Muscle of leg (tissue), 11 donors: ENCODE data around the gene ALDH3B1. TPM values are rescaled to one million over a fixed set of nuclear protein-coding genes. Genes with fewer than 3 reads are reported as not detected.

Source experiments
- DNase-seq: peaks from one replicate; pipeline ENCODE4 v3.0.0; 2013
- H3K27ac ChIP-seq: one replicate; pipeline ENCODE4 v1.5.1; 2013; ENCODE audit warnings: mild to moderate bottlenecking, low read length, control low read depth
- H3K27me3 ChIP-seq: one replicate; pipeline ENCODE4 v1.6.1; 2013; ENCODE audit warnings: low read length; ENCODE audit not compliant: control insufficient read depth, insufficient read depth
- H3K36me3 ChIP-seq: one replicate; pipeline ENCODE4 v1.6.1; 2013; ENCODE audit warnings: low read length; ENCODE audit not compliant: control insufficient read depth, insufficient read depth
- H3K4me1 ChIP-seq: one replicate; pipeline ENCODE4 v1.6.1; 2013; ENCODE audit warnings: low read length; ENCODE audit not compliant: control insufficient read depth, insufficient read depth
- H3K4me3 ChIP-seq: one replicate; pipeline ENCODE4 v1.5.1; 2013; ENCODE audit warnings: low read length, control low read depth
- H3K9me3 ChIP-seq: replicated peaks from 2 replicates; pipeline ENCODE4 v1.6.1; 2013; ENCODE audit warnings: low read depth, low read length; ENCODE audit not compliant: control insufficient read depth
- WGBS: methylation state at CpG from one replicate; pipeline ENCODE4 v1.1.5; 2013; ENCODE audit warnings: missing lambda C conversion rate; ENCODE audit not compliant: insufficient coverage; 5-methylcytosine and 5-hydroxymethylcytosine counted together
- polyA plus RNA-seq, 8 donors: library from polyadenylated mRNA; unstranded; fragments of 120-200 nt; gene quantifications; one replicate each; pipeline versions ENCODE4 v1.2.1 to v1.2.3, GENCODE V29; 2013; ENCODE audit warnings: inconsistent platforms in 1 of 8, low replicate concordance in 1 of 8; ENCODE audit not compliant: insufficient read length in 8 of 8, insufficient read depth in 1 of 8
- total RNA-seq: library from RNA; stranded (reverse); fragments of 120-200 nt; gene quantifications from one replicate; pipeline ENCODE4 v1.2.4, GENCODE V29; 2013

ALDH3B1 gene
- total and polyA plus RNA-seq, 9 donors = 3.2 to 10.7 (median 5.4) TPM

DNA sequence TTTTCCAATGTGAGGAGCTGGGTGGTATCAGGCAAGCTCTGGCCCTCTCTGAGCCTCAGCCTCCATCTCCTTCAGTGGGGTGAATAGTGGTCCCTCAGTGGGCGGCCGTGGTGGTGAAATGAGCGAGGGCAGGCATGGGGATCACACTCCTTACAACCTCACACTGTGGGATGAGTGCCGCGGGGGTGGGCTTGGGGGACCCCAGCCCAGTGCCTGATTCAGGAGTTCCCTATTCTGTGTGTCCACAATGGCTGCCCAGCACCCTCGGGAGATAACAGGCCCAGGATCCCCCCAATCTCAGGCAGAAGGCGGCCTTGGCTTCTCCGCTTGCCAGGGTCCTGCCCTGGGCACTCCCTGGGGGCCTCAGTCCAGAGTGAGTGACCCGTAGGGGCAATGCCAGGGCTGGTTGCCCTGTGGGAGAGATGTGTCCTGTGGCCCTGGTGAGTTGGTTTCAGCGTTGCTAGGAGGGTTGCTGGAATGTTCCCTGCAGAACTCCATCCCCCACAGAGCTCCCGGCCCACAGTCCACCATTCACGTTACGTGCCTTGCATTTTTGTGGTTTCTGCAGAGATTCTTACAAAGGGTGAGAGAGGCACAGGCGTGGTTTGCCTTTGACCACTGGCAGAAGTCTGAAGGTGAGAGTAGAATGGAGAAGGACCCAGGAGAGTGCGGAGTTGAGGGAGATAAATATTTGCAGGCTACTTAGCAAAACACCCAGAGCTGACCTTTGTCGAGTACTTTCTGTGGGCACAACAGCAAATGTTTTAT is 2.9 kb downstream of the ALDH3B1 start:
- no peaks in the 10 kb centered on the region for H3K27me3 ChIP-seq
- no peak for DNase-seq
- H3K36me3 ChIP-seq = no peaks in the 10 kb centered on the region
- H3K4me3 ChIP-seq = no peak overlapping the region
- WGBS = 80% methylated on average over 6 of the region's 16 CpGs
- no peaks in the 10 kb centered on the region for H3K9me3 ChIP-seq
- H3K4me1 ChIP-seq = peaks cover 69% of the 10 kb centered on the region
- no peak overlapping the region for H3K27ac ChIP-seq

DNA sequence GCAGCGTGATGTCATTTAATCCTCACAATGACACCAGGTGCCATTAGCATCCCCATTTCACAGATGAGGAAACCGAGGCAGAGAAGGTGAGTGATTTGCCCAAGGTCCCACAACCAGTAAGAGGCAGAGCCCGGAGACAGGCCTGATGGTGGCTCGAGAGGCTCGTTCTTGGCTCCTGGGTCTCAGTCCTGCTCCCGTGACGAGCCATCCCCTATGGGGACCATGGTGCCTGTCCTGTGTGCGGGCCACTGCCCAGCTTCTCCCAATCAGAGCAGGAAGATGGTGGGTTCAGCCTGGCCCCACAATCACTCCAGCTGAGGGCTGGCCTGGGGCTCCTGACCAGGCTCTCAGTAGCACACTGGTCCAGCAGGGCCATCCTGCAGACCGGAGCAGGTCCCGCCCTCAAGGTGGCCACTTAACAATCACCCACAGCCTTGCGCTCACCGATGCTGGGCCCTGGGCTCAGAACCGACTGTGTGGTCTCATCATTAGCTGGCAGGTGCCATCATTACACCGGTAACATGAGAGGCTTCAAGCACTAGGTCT is 3.6 kb downstream of the ALDH3B1 start:
- DNase-seq = no peak
- Histone ChIP-seq H3K27ac (no peak overlapping the region), H3K27me3 (no peaks in the 10 kb centered on the region), H3K4me3 (no peak overlapping the region), H3K9me3 (no peaks in the 10 kb centered on the region), H3K36me3 (no peaks in the 10 kb centered on the region), H3K4me1 (peaks cover 62% of the 10 kb centered on the region)
- WGBS = 83% methylated on average over 13 of the region's 14 CpGs

DNA sequence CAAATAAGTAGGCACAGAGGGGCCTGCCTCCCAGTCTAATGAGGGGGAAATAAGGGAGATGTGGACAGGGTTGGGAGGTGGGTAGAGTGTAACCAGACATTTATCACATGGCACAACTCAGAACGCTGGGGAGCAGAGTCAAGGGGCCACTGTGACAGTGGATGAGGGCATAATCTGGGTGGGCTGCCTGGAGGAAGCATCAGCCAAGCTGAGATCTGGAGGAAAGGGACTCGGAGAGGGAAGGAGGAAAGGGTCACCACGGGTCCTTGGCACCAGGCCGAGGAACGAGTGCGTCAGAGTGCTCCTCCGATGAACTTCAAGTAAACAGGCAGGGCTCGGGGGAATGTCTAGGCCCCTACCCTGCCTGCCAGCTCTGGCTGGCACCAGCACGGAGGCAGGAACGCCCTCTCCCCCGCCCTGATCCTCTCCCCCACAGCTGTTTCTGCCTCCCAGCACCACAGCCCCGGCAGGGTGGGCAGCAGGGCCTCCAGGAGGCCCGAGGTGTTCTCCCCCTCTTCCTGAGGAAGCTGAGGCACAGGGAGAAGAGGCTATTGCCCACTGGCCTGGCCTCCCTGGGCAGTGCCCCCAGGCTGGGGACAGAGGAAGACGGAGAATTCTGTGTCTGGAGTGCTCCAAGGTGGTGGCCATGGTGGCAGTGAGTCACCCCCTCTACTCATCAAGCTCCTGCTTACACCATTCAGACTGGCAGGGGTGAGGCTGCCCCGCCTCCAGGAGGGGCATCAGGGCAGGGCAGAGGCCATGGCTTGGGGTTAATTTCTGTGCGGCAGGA is 4.2 kb downstream of the ALDH3B1 start:
- no peaks in the 10 kb centered on the region for H3K9me3 ChIP-seq
- H3K27me3 ChIP-seq = no peaks in the 10 kb centered on the region
- 46% methylated on average over 10 of the region's 16 CpGs for WGBS
- H3K27ac ChIP-seq = peak overlapping the region; percentile 51
- H3K4me3 ChIP-seq = no peak overlapping the region
- H3K36me3 ChIP-seq = no peaks in the 10 kb centered on the region
- DNase-seq = peak; percentile 58
- H3K4me1 ChIP-seq = peaks cover 55% of the 10 kb centered on the region

DNA sequence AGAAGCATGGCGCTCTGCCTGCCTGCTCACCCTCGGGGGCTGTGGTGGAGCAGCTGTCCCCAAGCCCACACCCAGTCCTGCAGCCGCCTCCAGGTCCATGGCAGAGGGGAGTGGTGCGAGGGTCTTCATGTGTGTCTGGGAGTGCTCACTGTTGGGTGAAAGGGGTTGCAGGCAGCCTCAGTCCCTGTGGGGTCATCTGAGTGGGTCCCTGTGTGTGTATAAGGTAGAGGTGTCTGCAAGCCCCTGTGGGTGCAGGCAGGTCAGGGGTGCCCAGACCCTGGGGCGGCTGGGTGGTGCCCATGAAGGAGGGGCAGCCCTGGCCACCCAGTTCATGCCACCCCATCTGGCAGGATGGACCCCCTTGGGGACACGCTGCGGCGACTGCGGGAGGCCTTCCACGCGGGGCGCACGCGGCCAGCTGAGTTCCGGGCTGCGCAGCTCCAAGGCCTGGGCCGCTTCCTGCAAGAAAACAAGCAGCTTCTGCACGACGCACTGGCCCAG is 4.9 kb downstream of the ALDH3B1 start:
- no peak overlapping the region for H3K4me3 ChIP-seq
- 85% methylated on average over 12 of the region's 19 CpGs for WGBS
- H3K4me1 ChIP-seq = peaks cover 49% of the 10 kb centered on the region
- no peaks in the 10 kb centered on the region for H3K27me3 ChIP-seq
- peak overlapping the region; percentile 51 for H3K27ac ChIP-seq
- no peak for DNase-seq
- H3K9me3 ChIP-seq = no peaks in the 10 kb centered on the region
- no peaks in the 10 kb centered on the region for H3K36me3 ChIP-seq

DNA sequence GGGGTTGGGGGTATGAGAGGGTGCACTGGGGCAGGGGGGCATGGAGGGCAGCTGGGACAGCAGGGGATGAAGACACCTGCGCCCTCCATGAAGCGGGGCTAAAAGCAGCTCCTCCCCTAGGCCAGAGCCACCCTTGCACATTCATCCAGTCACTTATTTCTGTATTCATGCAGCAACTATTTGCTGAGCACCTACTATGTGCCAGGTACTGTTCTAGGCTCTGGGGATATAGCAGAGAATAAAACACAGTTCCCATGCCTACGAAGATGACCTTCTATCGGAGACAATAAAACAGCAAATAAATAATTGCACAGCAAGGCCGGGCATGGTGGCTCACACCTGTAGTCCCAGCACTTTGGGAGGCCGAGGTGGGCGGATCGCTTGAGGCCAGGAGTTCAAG is 5.3 kb downstream of the ALDH3B1 start:
- WGBS = no CpG with 5 or more reads among the region's 8 CpGs
- H3K9me3 ChIP-seq = no peaks in the 10 kb centered on the region
- H3K27ac ChIP-seq = no peak overlapping the region
- no peaks in the 10 kb centered on the region for H3K36me3 ChIP-seq
- no peaks in the 10 kb centered on the region for H3K27me3 ChIP-seq
- no peak overlapping the region for H3K4me3 ChIP-seq
- peaks cover 44% of the 10 kb centered on the region for H3K4me1 ChIP-seq
- no peak for DNase-seq

DNA sequence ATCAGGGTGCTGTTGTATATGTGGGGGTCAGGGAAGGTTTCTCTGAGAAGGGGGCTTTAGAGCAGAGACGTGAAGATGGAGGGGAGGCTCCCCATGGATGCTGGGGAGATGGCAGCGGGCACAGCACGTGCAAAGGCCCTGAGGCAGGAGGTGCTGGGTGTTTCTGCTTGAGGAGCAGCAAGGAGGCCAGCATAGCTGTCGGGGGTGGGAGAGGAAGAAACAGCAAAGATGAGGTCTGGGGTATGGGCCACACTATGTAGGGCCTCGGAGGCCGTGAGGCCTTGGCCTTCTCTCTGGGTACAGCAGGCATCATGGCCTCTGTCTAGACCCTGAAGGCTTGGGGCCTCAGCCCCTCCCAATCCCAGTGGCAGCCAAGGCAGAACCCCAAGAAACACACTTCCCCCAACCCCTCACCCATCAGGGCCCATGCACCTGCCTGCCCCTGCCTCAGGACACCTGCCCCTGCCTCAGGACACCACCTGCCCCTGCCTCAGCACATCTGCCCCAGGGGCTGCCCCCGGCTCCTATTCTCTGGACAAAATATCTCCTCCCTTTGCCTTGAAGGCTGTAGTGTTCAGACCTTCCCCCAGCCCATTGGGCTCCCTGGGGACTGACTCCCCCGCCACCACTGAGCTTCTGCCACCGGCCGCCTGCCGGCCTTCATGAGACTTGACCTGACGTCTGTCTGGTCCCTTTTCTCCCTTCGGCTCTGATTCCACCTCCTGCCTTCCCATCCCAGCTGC is 6.2 kb downstream of the ALDH3B1 start:
- H3K27me3 ChIP-seq = no peaks in the 10 kb centered on the region
- 43% methylated on average over 10 of the region's 13 CpGs for WGBS
- H3K27ac ChIP-seq = no peak overlapping the region
- H3K9me3 ChIP-seq = no peaks in the 10 kb centered on the region
- H3K36me3 ChIP-seq = no peaks in the 10 kb centered on the region
- no peak for DNase-seq
- H3K4me3 ChIP-seq = no peak overlapping the region
- H3K4me1 ChIP-seq = peaks cover 36% of the 10 kb centered on the region

DNA sequence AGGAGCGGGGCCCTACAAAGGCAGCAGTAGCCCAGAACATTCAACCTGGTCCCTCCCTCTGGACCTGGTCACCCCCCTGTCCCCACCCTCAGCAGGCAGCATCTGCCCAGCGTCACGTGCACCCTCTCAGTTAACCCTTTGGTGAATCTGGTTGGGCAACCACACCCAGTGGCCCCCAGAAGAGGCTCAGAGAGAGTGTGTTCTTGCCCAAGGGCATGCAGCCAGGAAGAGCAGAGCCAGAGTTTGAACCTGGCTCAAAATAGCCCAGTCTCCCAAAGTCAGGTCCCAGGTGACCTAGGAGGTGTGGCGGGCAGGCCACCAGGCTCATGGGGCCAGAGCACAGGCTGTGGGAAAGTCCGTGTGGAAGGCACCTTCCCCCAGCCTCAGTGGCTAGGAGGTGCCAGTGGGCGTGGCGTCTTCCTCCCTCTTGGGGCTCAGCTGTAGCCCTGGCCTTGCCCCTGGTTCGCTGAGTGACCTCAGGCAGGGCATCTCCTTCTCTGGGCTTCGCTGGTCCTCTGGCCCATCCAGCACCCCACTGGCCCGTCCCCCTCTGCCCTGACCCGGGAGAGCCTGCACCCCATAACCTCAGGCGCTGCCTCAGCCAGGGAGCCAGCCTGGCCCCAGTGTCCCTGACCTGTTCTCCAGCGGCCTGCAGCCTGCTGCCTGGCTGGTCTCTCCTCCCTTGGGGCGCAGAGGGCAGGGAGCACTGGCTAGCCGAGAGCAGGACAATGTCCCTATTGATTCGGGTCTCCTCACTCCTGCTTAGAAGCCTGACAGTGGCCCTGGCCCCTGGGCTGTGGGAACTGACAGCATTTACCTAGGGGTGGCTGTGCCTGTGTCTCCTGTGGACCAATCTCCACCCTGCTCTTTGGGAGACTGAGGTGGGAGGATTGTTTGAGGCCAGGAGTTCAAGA is 7.0 kb downstream of the ALDH3B1 start:
- Histone ChIP-seq H3K9me3 (no peaks in the 10 kb centered on the region), H3K27ac (no peak overlapping the region), H3K4me3 (no peak overlapping the region), H3K27me3 (no peaks in the 10 kb centered on the region), H3K4me1 (peaks cover 31% of the 10 kb centered on the region), H3K36me3 (no peaks in the 10 kb centered on the region)
- no peak for DNase-seq
- 60% methylated on average over 12 of the region's 16 CpGs for WGBS

DNA sequence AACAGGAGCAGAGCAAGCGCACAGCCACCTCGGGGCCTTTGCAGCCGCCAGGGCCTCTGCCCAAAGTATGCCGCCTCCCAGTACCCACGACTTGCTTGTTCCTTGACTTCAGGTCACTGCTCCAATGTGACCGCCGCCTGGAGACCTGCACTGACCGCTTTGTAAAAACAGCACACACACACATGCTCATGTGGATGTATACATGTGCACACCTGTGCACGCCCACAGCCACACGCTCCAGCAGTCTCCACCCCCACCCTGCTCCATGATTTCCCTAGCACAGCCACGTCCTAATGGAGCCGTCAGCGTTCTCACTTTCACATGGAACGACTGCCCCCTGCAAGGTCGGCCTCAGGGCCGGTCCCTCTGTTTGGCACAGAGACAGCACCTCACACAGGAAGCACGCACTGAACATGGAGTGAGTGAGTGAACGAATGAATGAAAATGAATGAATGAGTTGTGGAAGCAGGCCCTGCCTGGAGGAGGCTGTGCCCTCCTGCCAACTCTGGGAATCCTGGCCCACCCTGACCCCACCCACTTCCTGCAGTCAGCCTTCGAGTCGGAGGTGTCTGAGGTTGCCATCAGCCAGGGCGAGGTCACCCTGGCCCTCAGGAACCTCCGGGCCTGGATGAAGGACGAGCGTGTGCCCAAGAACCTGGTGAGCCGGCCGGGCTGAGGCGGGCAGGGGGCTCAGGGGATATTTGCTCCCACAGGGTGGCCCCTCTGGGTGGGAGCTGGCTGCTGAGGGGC is 8.0 kb downstream of the ALDH3B1 start:
- H3K27me3 ChIP-seq = no peaks in the 10 kb centered on the region
- no peak overlapping the region for H3K4me3 ChIP-seq
- H3K27ac ChIP-seq = no peak overlapping the region
- H3K9me3 ChIP-seq = no peaks in the 10 kb centered on the region
- H3K36me3 ChIP-seq = no peaks in the 10 kb centered on the region
- DNase-seq = no peak
- peaks cover 27% of the 10 kb centered on the region for H3K4me1 ChIP-seq
- WGBS = 65% methylated on average over 26 of the region's 27 CpGs

DNA sequence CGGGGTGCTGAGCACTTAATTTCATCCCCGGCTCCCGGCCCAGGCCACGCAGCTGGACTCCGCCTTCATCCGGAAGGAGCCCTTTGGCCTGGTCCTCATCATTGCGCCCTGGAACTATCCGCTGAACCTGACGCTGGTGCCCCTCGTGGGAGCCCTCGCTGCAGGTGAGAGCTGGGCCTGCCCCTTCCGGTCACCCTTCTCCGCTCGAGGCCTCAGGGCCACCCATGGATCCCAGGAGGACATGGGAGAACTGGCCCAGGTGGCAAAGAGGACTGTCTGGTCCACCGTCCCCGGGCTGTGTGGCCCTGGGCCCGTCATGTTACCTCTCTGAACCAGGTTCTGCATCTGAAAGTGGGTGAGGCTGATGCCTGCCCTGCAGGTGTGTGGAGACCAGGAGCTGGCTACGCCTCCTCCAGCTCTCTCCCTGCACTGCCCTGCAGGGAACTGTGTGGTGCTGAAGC is 8.6 kb downstream of the ALDH3B1 start:
- H3K4me3 ChIP-seq = no peak overlapping the region
- H3K9me3 ChIP-seq = no peaks in the 10 kb centered on the region
- H3K27ac ChIP-seq = no peak overlapping the region
- peaks cover 22% of the 10 kb centered on the region for H3K4me1 ChIP-seq
- DNase-seq = no peak
- H3K27me3 ChIP-seq = no peaks in the 10 kb centered on the region
- H3K36me3 ChIP-seq = no peaks in the 10 kb centered on the region
- 77% methylated on average over 18 of the region's 18 CpGs for WGBS
